HG03460 (cell line): ENCODE measurements around the gene ANKFY1.
"Not testable (repeated sequence)": the region's sequence is repeated elsewhere in the genome, so short reads cannot be mapped to it uniquely, and the experiment has no call there.

Experiments used
- ATAC-seq: cut with Tn5 transposase; IDR thresholded peaks from one replicate; pipeline ENCODE4 v1.9.1; 2021; ENCODE audit not compliant: unreplicated experiment

The ANKFY1 gene

DNA sequence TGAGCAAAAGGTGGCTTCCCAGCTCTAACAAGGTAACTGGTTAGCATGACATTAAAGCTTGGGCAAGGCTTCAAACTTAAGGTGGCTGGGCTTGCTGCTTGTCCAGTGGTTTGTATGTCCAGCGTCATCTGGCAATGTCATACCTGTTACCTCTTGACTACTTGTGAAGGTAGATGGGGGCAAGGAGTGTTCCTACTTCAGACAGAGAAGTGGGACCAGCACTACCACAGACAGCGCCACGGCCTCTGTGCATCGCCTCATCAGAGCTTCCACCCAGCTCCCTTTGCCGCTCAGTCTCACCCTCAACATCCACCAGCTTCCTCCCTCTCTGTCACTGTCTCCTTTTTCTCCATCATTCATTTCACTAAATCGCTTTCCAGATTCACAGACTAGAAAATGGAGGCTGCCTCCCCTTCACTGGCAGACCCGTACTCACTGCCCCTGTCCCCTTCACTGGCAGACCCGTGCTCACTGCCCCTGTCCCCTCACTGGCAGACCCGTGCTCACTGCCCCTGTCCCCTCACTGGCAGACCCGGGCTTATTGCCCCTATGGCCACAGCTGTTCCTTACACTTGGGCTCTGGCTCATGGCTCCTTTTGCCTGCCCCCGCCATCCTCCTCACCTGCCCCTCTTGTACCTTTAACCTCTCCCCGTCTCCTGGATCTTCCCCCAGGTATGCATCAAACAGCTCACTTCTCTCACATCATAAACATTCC lies 106.0 kb downstream of the ANKFY1 start:
- ATAC-seq, result no peak

GRCh38 chr17:4156750-4157381 lies 106.9 kb downstream of the ANKFY1 start:
- ATAC-seq, result no peak

DNA sequence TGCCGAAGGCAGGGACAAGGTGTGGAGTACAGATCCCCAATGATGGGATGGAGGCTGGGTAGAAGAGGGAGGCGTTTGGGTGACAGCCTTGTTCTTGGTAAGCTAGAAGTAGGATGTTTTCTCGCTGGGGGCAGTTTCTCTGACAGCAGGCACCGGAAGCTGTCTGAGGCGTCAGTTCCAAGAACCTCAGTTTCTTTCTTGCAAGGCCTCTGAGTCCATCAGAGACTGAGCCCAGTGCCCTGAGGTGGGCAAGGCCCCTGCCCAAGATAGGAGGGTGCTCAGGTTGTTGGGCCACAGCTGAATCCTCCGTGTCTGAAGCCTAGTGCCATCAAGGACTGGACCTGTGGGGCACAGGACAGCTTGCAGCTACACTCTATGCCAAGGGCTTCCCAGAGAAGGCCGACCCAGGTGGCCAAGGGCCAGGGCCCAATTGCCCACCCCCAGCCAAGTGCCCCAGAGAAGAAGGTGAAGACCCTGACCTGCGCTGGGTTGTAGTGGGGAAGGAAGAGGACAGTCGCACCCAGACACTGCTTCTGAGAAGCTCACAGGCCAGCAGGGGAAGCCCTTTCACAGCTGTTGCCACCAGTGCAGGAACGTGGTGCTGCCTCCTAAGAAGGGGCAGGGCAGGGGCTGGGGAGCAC lies 107.7 kb downstream of the ANKFY1 start:
- ATAC-seq, result no peak

DNA sequence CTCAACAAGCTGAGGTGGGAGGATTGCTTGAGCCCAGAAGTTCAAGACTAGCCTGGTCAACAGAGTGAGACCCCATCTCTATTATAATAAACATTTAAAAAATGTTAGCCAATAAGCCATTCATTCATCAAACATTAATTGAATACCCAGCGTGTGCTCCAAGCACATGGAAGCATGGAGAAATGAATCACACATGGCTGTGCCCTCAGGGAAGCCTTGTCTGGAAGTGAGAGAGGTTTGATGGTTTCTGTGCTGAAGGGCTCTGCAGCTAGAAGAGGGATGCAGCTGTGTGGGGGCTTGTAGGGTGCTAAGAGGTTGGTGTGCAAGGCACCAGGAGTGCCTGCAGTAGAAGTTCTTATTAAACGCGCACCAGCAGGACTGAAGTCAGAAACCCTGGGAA lies 109.6 kb downstream of the ANKFY1 start:
- no peak for ATAC-seq

- ATAC-seq, result no peak
These were observed 111.3 kb downstream of the ANKFY1 start for GRCh38 chr17:4152471-4152870.

DNA sequence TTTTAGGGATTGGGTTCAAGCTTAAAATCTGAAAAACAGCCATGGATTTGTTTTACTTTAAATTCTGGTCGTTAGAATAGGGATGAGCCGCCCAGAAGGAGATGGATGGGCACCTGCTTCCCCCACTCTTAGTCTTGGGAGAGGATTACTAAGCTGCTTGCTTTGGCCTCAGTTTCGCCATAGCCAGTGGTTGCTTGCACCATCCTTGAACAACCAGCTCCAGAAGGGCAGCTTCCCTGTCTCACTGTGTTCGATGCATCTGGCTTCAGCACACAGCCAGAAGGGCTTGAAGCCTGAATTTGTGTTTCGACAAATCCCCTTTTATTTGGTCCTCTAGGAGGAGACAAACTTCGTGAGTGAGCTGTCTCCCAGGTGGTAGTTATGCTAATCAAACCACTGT lies 113.7 kb downstream of the ANKFY1 start:
- ATAC-seq, result no peak

- no peak for ATAC-seq
These were observed 115.0 kb downstream of the ANKFY1 start for GRCh38 chr17:4148611-4149308.

- no peak for ATAC-seq
These were observed 115.9 kb downstream of the ANKFY1 start for GRCh38 chr17:4147751-4148310.

GRCh38 chr17:4146641-4147040 lies 117.1 kb downstream of the ANKFY1 start:
- ATAC-seq, result no peak

GRCh38 chr17:4144422-4144747 lies 119.4 kb downstream of the ANKFY1 start:
- no peak for ATAC-seq

DNA sequence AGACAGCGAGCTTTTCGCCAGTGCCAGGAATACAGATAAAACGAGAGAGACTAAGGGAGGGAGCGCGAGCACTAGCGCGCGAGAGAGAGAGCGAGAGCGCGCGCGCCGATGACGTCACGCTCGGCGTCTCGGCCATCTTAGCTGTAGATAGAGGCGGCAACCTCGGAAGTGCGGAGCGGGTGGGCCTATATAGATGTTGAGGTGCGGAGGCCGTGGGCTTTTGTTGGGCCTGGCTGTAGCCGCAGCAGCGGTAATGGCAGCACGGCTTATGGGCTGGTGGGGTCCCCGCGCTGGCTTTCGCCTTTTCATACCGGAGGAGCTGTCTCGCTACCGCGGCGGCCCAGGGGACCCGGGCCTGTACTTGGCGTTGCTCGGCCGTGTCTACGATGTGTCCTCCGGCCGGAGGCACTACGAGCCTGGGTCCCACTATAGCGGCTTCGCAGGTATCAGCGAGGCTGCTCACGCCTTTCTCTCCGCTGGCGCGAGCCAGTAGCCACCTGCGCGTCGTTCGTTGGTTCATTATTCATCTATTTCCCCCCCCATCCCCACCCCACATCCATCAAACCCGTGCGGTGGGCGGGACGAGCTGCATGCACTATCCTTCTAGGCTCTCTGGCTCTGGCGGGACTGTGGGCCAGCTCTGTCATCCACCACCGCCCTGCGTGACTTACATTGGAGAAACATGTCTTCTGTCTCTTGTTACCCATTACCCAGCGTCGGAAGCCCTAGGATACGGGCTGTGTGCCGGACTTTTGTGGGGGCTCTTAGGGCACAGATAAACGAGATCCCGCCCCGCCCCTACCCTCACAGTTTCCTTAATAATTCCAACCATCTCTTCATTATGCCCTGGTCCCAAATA lies 120.0 kb downstream of the ANKFY1 start:
- peak; percentile 57 for ATAC-seq

- peak; percentile 8 for ATAC-seq
These were observed 121.5 kb downstream of the ANKFY1 start for GRCh38 chr17:4142107-4142900.

DNA sequence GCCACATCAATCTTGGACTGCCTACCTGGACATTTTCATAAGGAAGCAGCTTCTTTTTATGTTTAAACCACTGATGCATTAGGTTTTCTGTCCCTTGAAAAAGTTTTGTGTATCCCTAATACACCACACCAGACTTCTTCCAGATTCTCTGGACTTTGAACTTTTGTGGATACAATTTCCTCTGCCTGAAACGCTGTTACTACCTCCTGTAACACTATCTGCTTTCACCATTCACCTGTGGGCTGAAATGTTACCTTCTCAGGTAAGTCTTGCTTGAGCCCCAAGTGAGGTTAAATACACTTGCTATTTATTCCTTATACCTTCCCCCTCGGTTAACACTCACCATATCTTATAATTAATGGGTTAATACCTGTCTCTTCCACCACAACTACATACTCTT lies 123.7 kb downstream of the ANKFY1 start:
- ATAC-seq, result no peak

GRCh38 chr17:4138906-4139526 lies 124.8 kb downstream of the ANKFY1 start:
- not testable (repeated sequence) for ATAC-seq

DNA sequence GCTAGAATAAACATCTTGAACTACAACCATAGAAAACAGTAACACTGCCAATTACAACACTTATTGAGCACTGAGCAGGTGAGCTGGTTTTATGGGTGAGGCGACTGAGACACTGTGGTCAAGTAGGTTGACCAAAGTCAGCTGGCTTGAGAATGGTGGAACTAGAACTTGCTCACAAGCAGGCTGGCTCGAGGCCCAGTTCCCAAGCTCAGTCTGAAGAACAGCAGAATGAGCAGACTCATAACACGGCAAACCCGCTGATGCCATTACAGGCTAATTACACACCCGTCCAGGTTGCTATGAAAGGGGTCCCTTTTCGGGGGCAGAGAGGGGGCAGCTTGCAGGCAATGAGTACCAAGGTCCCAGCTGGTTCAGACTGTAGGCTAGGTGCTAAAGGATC lies 127.4 kb downstream of the ANKFY1 start:
- no peak for ATAC-seq

DNA sequence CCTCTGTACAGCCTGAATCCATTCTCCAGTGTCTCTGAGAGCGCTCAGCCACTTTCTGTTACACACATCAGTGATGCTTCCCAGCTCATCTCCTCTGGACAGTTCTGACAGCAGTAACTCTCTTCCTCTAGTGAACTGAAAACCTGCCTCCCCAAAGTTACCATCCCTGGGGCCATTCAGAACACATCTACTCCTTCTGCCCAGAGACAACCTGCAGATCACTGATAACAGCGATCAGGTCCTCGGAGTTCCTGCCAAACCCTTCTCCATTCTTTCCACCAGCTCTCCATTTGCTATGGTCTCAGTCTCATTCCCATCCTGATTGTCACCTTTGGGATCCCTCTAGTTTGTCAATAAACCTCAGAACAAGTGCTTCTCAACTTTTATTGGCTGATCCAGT lies 128.3 kb downstream of the ANKFY1 start:
- ATAC-seq, result no peak

- no peak for ATAC-seq
These were observed 129.1 kb downstream of the ANKFY1 start for GRCh38 chr17:4134721-4135120.

GRCh38 chr17:4130715-4131114 lies 133.1 kb downstream of the ANKFY1 start:
- ATAC-seq, result no peak

DNA sequence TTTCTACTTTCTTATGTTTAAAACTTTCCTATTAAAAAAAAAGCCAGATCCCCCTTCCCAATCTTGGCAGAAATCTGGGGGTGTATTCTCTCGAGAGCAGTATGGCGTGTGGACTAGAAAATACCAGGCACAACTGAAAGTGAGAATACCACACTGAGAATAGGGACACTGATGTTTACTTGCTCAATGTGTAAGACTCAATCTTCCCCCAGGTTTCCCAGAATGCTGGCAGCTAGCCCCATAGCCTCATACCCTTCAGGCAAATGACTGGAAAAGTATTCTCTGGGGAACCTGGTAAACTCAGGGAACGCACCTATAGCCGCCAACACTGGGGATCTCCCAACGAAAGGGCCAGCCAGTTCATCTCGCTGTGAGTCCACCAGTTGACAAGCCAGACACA lies 136.2 kb downstream of the ANKFY1 start:
- no peak for ATAC-seq
